NCI-H2196 (cell line): ENCODE measurements around the gene INPP4B.
"Not testable (repeated sequence)": the region's sequence is repeated elsewhere in the genome, so short reads cannot be mapped to it uniquely, and the experiment has no call there.

ENCODE experiments used
- DNase-seq: peaks from one replicate; lab custom pipeline; 2025; ENCODE audit not compliant: unreplicated experiment; lab: John Stamatoyannopoulos, UW

The INPP4B gene

DNA sequence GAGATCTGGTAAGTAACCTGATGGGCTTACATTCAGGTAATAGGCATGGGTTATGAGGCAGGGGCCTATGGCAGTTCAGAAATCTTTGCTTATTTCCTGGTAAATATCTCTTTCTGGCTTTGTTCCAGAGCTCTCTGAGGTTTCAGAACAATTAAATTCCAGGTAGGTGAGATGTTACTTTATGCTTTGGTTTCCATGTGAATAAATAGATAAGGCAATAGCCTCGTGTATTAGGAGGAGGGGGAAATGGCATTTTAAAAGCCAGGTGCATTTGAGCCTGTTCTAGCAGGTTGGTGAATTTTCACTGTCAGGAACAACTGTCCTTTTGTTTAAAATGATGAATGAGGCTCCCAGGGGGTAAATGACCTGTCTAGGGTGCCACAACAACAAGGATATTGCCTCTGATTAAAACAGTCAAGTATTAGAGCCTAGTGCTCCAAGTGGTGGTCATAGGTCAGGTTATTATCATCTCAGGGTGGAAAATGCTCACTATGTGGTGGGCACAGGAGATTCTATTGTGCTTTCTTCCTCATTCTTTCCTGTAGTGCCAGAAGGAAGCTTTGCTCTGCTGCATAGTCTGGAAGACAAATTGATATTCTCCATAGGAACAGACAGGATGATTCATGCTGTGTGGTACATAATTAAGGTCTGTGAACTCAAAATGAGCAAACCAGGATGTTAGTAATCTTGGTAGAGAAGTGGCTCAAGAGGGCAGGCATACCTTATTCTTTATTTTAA, 296.2 kb downstream of the INPP4B start:
- peak; percentile 72 for DNase-seq

DNA sequence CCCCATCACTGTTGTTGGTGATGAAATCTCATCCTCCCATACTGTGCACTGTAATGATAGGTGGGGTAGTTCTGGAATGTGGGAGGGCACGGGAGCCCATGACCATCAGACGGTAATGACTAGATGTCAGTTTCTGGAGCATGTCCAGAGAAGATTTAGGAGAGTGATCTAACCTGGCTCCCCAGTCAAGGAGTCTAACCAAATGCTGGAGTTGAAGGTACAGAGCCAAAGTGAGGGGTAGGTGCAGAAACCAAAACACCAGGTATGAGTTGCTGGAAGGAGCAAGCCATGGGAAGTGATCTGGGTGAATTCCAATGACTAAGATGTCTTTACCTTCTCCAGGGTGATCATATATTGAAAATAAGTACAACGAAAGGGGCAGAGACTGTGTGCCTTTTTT, 296.9 kb downstream of the INPP4B start:
- DNase-seq = no peak

DNA sequence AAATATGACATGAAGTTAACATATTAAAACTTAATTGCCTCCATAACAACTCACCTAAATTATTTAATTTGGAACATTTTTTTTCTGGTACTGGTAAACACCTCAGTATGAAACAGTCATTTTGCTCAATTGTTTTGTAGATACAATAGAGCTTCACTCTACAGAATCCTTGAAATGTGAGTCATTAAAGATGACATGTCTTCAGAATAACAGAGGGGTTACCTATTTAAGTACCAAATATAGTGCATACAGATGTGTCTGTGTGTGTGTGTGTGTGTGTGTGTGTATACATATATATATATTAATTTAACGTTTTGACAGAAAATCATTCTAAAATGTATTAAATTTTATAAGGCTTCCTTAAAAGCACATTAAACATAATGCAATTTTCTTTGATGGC, 297.6 kb downstream of the INPP4B start:
- no peak for DNase-seq

DNA sequence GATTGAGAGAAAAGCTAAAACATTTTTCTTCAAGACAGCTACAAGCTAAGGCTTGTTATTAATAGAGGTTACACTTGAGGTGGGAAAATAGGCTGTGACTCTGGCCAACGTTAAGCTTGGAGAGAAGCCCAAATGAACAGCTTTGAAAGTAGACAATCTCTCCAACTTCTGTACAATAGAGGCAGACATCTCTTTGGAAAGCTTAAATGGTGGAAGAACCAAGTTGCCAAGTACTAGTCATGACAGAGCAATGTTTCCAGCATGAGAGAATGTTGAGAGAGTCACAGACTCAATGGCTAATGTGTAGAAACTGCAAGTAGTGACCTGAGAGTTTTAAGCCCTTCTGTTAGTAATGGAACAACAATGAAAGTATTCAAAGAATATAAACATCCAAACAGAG, 298.1 kb downstream of the INPP4B start:
- no peak for DNase-seq

DNA sequence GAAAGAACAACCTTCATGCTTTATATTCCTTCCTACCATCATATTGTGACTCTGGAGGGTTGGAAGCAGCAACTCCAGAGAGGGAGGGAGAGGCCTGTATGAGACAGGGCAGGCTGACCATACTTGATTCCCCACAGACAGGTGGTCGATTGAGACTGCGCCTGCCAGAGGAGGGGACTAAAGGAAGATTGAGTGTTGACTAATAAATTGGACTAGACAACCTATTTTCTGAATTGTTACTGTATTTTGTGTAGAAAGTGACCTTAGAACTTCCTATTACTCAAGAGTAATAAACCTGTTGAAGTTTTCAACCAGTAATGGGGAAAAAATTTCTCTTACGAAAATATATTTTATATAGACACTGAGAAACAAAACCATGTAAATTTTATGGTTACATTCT, 301.5 kb downstream of the INPP4B start:
- no peak for DNase-seq

DNA sequence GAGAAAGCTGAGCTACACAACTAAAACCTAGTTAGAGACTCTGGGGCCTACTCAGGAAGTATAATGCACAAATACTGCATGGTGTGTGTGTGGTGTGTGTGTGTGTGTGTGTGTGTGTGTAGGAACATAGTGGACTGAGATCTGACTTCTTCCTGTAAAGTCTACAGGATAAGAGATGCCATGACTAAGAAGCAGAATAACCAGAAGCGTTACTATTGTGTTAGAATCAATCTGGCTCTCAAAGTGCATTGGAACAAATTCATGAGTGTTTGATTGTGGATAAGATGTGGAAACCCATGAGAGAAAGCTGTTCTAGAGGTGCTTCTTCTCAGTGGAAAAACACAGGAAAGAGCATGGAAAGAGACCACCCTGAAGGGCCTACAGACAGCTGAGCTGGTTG, 302.1 kb downstream of the INPP4B start:
- DNase-seq = no peak

DNA sequence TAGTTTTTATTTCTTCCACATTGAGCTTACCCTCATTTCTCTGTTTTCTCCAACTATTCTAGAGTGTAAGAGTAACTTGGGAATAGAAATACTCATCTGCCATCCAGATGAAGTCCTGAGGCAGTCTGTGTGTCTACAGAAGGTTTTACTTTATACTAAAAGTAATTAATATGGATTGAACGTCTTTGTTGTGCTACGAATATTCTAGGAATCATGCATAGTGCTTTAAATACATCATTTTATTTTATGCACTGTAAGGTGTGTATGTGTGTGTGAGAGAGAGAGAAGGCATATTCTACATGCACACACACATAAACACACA, 305.7 kb downstream of the INPP4B start:
- DNase-seq = no peak

DNA sequence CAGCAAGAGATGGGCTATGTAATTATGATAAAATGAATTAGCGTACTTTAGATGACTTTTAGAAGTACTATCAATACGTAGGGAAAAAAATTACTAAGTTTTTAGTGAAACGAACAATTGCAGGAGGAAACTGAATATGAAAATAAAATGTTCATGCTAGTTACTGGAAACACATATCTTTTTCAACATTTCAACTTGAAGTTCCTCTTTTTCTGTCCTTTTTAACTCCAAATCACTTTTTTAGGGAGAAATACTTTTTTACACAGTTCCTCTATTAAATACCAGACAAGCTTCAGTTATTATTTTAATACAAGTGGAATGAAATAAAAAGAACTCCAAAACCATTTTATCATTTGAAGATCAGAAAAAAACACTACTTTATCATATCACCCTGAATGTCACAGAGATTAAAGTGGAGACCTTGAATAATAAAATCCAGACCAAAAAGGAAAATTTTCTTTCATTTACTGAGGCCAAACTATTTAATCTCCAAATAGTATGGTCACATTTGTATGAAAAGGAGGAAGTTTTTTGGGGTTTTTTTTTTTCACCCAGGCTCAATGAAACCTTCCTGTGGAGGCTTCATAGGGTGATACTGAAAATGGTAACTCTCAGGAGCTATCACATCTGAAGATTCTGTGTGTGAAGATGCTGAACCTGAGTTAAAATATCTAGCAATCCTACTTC, 306.2 kb downstream of the INPP4B start:
- no peak for DNase-seq

DNA sequence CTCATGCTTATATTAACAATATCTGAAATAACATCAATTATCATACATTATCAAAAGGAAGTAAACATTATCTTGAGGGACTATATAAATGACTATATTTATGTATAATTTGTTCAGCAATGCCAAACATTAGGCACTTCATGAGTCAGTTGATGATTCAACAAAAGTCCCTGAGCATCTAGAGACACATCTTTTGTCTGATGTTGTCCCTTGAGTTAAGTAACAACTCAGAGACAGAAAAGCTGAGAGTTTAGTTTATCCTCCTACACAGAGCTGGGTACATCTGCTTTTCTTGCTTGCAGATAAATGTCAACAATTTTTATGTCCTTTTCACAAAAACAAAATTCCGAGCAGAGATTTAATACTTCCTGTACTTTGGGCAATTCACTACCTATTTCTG, 311.1 kb downstream of the INPP4B start:
- DNase-seq = no peak

DNA sequence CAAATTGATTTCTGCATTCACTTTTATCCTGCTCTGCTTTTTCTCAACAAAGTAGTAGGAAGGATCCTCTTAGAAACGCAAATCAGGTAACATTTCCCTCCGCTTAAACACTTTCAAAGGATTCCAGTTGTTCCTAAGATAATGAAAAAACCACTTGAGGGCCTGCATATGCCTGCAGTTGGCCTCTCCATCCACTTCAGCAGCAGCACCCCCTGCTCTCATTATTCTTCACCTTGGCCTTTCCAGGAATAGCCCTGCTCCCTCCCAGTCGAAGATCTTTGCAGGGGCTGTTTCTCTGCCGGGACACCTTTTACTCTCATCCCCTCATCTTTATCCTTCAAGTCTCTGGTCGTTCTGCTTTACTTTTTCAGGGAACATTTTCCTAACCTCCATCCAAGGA, 314.0 kb downstream of the INPP4B start:
- DNase-seq = no peak

DNA sequence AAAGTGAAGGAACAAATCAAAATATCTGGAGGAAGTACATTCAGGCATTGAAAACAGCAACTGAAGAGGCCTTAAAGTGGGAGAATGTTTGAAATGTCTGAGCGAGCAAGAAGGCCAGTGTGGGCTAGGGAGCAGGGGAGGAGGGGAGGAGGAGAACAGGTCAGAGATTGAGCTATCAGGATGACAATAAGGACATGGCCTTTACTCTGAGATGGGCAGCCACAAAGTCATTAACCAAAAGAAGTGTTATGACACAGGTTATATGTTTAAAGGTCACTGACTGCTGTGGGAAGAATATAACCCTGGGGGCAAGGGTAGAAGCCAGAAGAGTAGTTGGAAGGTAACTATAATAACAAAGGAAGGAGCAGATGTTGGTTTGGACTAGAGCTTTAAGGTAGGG, 315.4 kb downstream of the INPP4B start:
- no peak for DNase-seq

DNA sequence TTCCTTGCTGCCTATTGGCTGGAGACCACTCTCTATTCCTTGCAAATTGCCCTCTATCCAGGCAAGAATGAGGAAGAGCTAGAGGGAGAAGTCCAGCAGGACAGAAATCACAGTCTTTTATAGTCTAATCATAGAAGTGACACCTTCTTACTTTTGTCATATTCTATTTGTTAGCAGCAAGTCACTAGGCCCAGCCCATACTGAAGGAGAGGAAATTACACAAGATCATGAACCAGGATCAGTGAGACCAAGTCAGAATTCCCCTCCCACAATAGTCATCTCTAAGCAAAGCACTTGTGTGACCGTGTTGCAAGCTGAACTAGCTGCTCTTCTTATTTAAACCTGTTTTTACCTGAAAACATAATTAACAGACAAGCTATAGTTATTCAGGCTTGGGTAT, 317.7 kb downstream of the INPP4B start:
- DNase-seq = no peak

DNA sequence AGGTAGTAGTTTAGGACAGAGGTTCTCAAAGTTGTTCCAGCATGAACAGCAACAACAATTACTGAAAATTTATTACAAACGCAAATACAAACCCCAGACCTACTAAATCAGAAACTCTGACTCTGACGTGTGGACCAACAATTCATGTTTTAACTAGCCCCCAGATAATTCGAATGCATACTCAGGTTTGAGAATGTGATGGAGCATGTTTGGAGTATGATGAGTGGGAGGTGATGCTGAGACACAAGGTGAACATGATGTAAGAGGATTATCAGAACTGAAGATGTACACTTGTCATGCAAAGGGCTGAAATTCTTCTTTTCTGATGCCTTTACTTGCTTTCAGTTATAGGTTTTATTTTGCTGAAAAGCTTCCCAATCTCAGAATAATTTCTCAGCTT, 323.0 kb downstream of the INPP4B start:
- no peak for DNase-seq

DNA sequence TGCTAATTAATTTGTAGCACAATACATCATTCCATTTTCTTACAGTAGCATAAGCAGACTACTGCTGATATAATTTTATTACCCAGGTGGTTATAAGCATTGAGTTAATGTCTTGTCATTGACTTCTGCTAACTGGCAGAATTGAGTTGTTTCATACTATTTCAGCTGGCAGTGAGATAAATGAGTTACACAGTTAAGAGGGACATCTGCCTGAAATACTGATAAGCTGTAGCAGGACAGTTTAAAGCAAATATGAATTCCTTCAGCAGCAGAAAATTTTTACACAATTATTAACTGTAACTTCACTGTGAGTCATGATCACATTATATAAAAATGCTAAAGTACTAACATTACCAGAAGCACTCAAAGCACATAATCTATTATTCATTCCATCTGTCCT, 326.8 kb downstream of the INPP4B start:
- DNase-seq = no peak

DNA sequence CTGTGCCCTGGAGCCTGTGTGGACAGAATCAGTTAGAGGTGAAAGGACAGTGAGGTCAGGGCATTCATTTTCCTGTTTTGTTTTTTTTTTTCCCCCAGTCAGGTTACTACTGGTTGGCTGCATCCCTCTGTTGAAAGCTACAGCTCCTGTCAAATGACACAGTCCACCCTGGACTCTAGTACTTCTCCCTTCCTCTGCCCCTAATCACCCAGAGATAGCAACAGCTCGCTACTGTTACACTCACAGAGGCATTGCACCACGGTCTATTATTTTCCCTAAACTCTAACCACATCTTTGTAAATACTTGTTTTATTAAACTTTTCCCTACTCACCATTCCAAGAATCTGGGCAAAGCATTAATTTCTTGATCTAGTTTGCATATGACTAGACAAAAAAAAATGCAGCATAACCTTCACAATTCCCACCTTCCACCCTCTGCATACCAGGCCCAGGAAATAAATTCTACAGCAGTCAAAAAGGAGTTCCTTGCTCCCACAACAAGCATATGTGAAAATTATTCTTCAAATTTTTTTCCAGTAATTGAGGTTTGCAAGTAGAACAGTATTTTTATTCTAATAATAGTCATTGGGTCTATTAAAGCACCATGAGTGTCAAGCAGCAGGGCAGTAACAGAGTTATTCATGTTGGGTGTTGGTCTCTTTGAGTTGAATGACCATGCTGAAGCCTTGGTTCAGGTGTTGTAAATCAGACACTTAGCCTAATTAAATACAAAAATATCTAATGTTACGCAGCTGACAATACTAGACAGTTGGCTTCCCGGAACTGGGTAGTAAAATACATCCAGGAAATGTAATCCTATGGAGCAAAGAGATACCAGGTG, 329.2 kb downstream of the INPP4B start:
- DNase-seq = no peak

DNA sequence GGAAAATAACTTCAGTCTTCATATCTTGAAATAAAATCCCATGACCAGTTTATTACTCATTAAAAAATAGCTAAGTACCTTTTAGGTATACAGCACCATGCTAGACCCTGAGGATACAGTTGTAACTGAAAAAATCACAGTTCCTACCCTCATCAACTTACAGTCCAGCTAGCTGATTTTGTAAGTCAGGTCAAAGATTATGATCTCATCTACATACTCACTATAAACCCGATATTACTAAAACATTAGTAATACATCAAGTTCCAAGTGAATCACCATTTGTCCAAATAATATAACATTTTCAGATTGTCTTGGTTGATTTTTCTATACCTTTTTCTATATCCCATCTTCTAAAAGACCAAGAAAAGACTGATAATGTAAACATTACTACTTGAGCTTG, 333.9 kb downstream of the INPP4B start:
- no peak for DNase-seq

DNA sequence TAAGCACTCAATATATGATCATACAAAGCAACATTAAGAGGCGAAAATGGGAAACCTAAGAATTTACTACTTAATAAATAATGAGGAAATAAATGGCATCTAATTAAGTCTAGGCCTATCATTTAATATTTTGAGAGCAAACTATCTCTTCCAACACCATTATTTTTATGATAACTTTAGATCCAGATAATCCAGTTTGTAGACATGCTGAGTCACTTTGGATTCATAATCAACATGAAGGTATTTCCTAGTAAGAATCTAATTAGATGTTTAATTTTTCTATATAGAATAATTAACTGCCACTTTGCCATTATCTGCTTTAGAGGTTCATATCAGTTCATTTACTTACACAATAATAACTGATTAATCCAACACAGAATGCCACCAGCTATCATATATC, 336.2 kb downstream of the INPP4B start:
- DNase-seq = no peak

DNA sequence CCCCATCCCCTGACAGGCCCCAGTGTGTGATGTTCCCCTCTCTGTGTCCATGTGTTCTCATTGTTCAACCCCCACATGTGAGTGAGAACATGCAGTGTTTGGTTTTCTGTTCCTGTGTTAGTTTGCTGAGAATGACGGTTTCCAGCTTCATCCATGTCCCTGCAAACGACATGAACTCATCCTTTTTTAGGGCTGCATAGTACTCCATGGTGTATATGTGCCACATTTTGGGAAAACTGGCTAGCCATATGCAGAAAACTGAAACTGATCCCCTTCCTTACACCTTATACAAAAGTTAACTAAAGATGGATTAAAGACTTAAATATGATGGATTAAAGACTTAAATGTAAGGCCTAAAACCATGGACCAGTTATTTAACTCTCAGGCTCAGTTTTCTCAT, 336.7 kb downstream of the INPP4B start:
- DNase-seq = not testable (repeated sequence)

DNA sequence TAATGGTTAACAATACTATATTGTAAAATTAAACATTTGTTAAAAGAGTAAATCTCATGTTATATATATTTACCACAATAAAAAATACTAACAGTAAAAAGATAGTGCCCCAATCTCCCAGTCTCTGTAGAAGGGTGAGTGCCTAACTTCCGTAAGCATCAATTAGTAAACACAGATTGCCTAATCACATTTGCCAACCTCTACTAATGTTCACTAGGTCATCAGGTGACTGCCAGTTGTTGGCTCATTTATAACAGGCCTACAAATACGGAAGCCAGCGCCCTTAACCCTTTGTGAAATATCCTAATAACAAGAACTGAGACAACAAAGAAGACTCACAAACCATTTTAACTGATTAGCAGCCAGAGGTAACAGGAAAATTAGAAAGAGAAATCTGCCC, 345.1 kb downstream of the INPP4B start:
- no peak for DNase-seq

DNA sequence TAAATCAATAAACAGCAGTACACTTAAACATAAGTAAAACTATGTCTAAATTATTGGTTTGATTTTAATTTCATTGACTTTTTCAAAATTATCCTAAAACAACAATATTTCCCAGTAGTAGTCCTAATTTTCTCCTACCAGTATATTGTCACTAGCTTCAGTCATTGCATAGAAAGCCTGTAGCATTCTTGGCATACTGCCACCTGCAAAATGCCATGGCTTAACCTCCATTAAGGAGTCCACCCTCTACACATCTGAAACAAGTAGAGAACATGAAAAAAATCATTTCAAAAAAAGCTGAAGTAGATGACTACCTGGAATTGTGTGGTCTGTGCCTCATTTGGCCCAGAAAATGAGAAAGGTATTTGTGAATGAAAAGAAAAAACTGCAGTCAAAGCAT, 348.5 kb downstream of the INPP4B start:
- DNase-seq = no peak

DNA sequence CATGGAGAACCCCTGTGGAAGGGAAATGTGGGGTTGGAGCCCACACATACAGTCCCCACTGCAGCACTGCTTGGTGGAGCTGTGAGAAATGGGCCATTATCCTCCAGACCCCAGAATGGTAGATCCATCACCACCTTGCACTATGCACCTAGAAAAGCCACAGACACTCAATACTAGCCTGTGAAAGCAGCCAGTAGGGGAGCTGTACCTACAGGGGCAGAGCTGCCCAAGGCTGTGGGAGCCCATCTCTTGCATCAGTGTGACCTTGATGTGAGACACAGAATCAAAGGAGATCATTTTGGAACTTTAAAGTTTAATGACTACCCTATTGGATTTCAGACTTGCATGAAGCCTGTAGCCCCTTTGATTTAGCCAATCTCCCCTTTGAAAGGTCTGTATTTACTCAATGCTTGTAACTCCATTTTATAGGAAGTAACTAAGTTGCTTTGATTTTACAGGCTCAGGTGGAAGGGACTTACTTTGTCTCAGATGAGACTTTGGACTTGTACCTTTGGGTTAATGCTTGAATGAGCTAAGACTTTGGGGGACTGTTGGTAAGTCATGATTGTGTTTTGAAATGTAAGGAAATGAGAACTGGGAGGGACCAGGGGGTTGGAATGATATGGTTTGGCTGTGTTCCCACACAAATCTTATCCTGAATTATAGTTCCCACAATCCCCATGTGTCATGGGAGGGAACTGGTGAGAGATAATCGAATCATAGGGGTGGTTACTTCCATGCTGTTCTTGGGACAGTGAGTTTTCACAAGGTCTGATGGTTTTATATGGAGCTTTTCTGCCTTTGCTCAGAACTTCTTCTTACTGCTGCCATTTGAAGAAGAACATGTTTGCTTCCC, 352.6 kb downstream of the INPP4B start:
- no peak for DNase-seq
